Activated CD4-positive, alpha-beta T cell treated with anti-CD3 and anti-CD28 coated beads, Interleukin-2, amount 10 ng/mL, durations not matched to agents 7 days and 5 days (primary cell): ENCODE results near the gene PRUNE1. TPM values are rescaled to one million over a fixed set of nuclear protein-coding genes. Genes with fewer than 3 reads are reported as not detected.

Experiments used
- CTCF ChIA-PET: fragments of 350-600 bp; sonication (Branson Sonifier 250); formaldehyde crosslinking; loops from one replicate; lab custom pipeline; 2021; ENCODE audit warnings: antibody characterized with exemption; lab: Charles Lee
- POLR2A ChIA-PET: fragments of 350-600 bp; sonication (Branson Sonifier 250); formaldehyde crosslinking; loops from one replicate; lab custom pipeline; 2021; ENCODE audit warnings: antibody characterized with exemption; lab: Charles Lee
- DNase-seq: peaks from one replicate; pipeline ENCODE4 v3.0.0-alpha.2; 2020
- H3K27ac Mint-ChIP-seq: one replicate; pipeline ENCODE4 v1.8.0; 2021; ENCODE audit warnings: mild to moderate bottlenecking, moderate library complexity, mixed read lengths
- H3K27me3 Mint-ChIP-seq: one replicate; pipeline ENCODE4 v1.8.0; 2021; ENCODE audit warnings: mixed read lengths
- H3K36me3 Mint-ChIP-seq: one replicate; pipeline ENCODE4 v1.8.0; 2021; ENCODE audit warnings: low read depth, mixed read lengths
- H3K4me1 Mint-ChIP-seq: one replicate; pipeline ENCODE4 v1.8.0; 2021; ENCODE audit warnings: mixed read lengths
- H3K4me3 Mint-ChIP-seq: one replicate; pipeline ENCODE4 v1.8.0; 2021; ENCODE audit warnings: mild to moderate bottlenecking, moderate library complexity, mixed read lengths
- H3K9me3 Mint-ChIP-seq: one replicate; pipeline ENCODE4 v1.8.0; 2021; ENCODE audit warnings: mixed read lengths
- total RNA-seq, 2 experiments: library from RNA; stranded (reverse); gene quantifications; one replicate each; pipeline ENCODE4 v1.2.3, GENCODE V29; 2021

PRUNE1 gene
- total RNA-seq, 2 experiments from 2014 or later: 18.8 to 19.1 TPM

DNA sequence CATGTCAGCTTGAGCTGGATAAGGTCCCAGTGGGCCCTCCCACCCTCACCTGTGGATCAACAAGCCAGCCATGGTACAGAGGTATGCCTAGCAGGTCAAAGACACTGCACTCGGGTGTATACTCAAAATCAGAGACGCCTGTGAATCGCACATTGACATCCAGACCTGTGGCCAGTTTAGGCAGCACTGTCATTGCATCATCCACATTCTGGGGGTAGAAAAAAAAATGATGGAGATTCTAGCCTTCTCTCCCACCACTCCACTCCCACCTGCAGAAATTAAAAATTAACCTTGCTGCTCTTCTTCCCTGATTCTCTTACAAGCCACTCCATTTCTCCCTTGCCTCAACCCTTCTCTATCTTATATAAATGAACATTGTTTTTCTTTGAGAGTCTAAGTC is 7.8 kb upstream of the PRUNE1 start:
- ChIA-PET CTCF (interaction anchor here (2.1 kb wide), 1 partner anchor 19 kb away, joined by 15 read pairs; the partner anchor contains the start of gene ANXA9), POLR2A (no interaction called here)
- no peaks in the 10 kb centered on the region for H3K9me3 Mint-ChIP-seq
- no peaks in the 10 kb centered on the region for H3K27me3 Mint-ChIP-seq
- DNase-seq: no peak
- H3K36me3 Mint-ChIP-seq: peaks cover 42% of the 10 kb centered on the region
- H3K4me1 Mint-ChIP-seq: peaks cover 59% of the 10 kb centered on the region
- peak overlapping the region; percentile 25 for H3K27ac Mint-ChIP-seq
- H3K4me3 Mint-ChIP-seq: no peak overlapping the region

DNA sequence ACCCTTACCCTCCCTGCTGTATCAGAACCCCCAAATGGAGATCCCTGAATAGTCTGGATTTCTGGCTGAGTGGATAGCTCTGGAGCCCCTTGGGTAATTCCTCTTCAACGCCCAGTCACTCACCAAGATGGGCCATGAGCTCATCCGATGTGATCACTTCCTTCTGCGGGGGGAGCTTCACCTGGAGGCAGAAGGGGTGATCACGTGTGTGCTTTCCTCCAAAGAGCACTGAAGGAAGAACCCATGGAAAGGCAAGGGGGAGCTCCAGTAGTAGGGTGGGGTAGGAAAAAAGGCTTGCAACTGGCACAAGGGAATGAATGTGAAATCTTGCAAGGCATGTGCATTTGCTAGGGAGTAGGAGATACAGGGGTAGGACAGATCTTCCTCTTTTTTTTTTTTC is 6.6 kb upstream of the PRUNE1 start:
- Mint-ChIP-seq H3K36me3 (peaks cover 39% of the 10 kb centered on the region), H3K27me3 (no peaks in the 10 kb centered on the region), H3K9me3 (no peaks in the 10 kb centered on the region), H3K4me1 (peaks cover 62% of the 10 kb centered on the region), H3K4me3 (no peak overlapping the region), H3K27ac (peak overlapping the region; percentile 20)
- ChIA-PET CTCF (interaction anchor here (0.7 to 1.1 kb wide), 4 partner anchors 16 to 423 kb away, joined by 3 read pairs; partner anchors contain the start of gene MCL1), POLR2A (no interaction called here)
- DNase-seq: no peak

DNA sequence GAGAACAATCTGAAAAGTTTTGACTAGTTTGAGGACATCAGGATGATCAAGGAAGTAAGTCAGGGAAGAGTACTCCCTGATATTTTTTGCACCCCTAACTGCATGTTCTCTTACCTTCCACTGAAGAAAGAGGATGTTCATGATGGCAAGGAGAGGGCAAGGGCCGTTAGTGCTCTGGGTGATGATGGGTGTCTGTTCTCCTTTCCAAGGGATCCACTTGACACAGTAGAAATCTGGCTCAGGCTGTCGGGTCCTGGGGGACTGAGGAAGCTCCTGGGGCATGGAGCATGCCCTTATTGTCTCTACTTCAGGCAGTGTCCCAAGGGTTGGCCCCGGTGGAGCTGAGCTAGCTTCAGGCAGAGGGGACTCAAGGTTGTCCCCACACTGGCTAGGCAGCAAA is 6.2 kb upstream of the PRUNE1 start:
- ChIA-PET CTCF (interaction anchor here (0.7 to 0.9 kb wide), 2 partner anchors 22 to 24 kb away, joined by 3 read pairs; no protein-coding TSS in a partner anchor), POLR2A (no interaction called here)
- Mint-ChIP-seq H3K4me1 (peaks cover 67% of the 10 kb centered on the region), H3K27me3 (no peaks in the 10 kb centered on the region), H3K36me3 (peaks cover 35% of the 10 kb centered on the region), H3K9me3 (no peaks in the 10 kb centered on the region), H3K27ac (peak overlapping the region; percentile 20), H3K4me3 (no peak overlapping the region)
- no peak for DNase-seq

DNA sequence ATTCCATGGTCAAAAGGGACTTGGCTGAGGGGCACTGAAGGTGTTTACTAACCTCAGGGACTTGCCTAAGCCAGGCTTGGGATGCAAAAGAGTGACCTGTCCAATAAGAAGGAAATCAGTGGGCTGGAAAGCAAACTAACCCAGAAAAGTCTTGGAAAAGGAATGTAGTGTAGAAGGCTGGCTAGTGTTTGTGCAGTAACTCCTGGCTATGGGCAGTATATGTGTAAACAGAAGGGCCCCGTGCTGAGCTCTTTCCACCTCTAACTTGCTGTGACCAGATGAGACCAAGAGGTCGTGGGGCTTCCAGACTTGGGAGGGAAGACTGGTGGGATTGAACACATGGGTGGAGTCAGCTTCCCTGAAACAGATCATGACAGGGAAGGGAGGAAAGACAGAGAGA is 5.6 kb upstream of the PRUNE1 start:
- H3K9me3 Mint-ChIP-seq: no peaks in the 10 kb centered on the region
- no peaks in the 10 kb centered on the region for H3K27me3 Mint-ChIP-seq
- ChIA-PET CTCF (interaction anchor here (1.1 kb wide), 1 partner anchor 13 kb away, joined by 3 read pairs; no protein-coding TSS in a partner anchor), POLR2A (no interaction called here)
- no peak for DNase-seq
- H3K27ac Mint-ChIP-seq: peak overlapping the region; percentile 81
- H3K36me3 Mint-ChIP-seq: peaks cover 33% of the 10 kb centered on the region
- H3K4me3 Mint-ChIP-seq: peak overlapping the region; percentile 64
- peaks cover 73% of the 10 kb centered on the region for H3K4me1 Mint-ChIP-seq

DNA sequence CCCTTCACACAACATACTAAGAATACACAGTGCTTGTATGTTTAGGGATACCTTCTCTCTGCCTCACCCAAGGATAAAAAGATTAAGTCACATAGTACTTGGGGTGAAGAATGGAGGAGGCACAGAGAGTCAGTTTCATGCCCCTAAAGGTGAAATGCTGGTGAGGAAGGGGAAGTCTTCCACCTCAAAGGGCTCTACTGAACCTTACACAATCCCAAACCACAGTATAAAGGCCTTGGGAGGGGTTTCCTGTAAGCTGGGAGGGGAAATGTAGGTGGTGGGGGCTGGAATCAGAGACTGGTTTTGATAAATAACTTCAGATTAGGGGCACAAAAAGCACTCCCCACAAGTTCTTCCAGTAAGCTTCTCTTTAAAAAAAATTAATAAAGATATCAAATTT is 5.1 kb upstream of the PRUNE1 start:
- ChIA-PET CTCF (interaction anchor here (1.1 kb wide), 1 partner anchor 13 kb away, joined by 3 read pairs; no protein-coding TSS in a partner anchor), POLR2A (no interaction called here)
- no peaks in the 10 kb centered on the region for H3K27me3 Mint-ChIP-seq
- no peaks in the 10 kb centered on the region for H3K9me3 Mint-ChIP-seq
- peak overlapping the region; percentile 64 for H3K4me3 Mint-ChIP-seq
- peak overlapping the region; percentile 81 for H3K27ac Mint-ChIP-seq
- H3K4me1 Mint-ChIP-seq: peaks cover 78% of the 10 kb centered on the region
- peaks cover 33% of the 10 kb centered on the region for H3K36me3 Mint-ChIP-seq
- DNase-seq: no peak

DNA sequence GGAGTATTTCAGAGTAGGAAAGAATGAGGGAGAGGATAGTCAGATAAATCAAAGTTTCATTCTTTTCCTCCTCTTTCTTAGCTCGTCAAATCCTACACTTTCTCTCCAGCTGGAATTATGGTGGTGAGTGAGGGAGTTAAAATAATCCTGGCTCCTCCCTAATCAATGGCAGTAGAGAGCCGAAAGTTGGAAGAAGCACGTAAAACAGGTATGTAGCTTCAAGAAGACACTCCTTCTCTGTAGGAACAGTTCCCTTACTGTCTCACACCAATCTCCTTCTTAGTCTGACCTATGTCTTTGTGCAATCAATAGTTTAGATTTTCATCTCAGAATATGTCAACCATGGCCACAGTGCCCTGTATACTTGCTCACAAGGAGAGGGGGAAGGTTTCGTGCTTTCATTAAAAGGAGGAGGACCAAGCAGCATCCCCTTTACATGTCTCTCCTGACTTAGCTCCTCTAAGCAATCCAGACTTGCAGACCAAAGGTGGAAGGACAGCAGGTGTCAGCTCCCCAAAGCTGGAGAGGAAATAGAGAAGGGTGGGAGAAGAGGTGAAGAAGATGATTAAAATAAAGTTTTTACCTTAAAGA is 2.4 kb upstream of the PRUNE1 start:
- H3K4me1 Mint-ChIP-seq: peaks cover 87% of the 10 kb centered on the region
- H3K4me3 Mint-ChIP-seq: peak overlapping the region; percentile 98
- ChIA-PET CTCF (interaction anchor here (0.8 to 4.3 kb wide), 18 partner anchors 11 to 520 kb away, joined by 3 to 41 read pairs (median 3); partner anchors contain the start of genes ANXA9, C1orf56, CDC42SE1 and CERS2), POLR2A (no interaction called here)
- peak overlapping the region; percentile 94 for H3K27ac Mint-ChIP-seq
- no peaks in the 10 kb centered on the region for H3K27me3 Mint-ChIP-seq
- no peaks in the 10 kb centered on the region for H3K9me3 Mint-ChIP-seq
- peaks cover 16% of the 10 kb centered on the region for H3K36me3 Mint-ChIP-seq
- DNase-seq: no peak

DNA sequence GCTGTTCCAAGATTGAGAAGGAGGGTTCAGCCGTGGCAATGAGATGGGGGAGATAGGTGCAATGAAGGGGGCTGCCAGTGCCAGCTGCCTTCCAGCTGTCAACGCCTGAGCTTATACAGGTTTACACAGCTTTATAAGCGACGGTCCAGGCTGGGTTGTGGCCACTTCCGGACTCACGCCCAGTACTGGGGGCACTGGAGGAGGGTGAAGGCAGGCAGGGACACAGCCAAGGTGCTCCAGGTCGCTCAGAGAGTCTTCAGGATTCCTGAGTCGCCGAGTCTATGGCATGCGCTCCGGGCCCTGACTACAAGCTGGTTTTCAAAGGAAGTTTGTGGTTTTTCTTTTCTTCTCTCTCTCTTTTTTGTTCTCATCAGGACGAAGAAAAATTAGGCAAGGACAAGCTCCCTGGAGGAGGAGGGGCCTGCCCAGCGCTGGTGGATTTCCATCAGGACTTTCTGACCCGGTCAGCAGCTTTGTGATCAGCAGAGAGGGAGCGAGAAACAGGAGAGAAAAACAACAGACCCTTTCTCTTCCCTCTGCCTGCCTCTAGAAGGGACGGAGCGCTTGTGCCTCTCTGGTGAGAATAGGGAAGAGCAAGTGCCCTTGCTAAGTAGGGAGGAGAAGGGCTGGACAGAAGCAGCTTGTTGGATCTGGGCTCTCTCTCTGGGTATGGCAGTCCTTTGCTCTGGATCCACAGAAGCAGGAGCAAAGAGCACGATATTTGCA is 1.8 kb upstream of the PRUNE1 start, which contains the start of gene MINDY1:
MINDY1 (minus strand) TSS at position 576 of the 726 bp plus-strand sequence. CDS start 4,285 bp downstream, outside the sequence.
- Mint-ChIP-seq H3K4me1 (peaks cover 90% of the 10 kb centered on the region), H3K9me3 (no peaks in the 10 kb centered on the region), H3K4me3 (peak within 1 kb of the TSS; percentile 98), H3K27ac (peak within 1 kb of the TSS; percentile 94), H3K27me3 (no peaks in the 10 kb centered on the region), H3K36me3 (peaks cover 13% of the 10 kb centered on the region)
- DNase-seq: peak; percentile 49
- POLR2A ChIA-PET: interaction anchor here (0.9 kb wide), 1 partner anchor 33 kb away, joined by 3 read pairs; no protein-coding TSS in a partner anchor
- CTCF ChIA-PET: interaction anchor here (0.6 to 4.3 kb wide), 21 partner anchors 11 to 521 kb away, joined by 3 to 41 read pairs (median 3); partner anchors contain the start of genes ANXA9, C1orf56, CDC42SE1 and CERS2

DNA sequence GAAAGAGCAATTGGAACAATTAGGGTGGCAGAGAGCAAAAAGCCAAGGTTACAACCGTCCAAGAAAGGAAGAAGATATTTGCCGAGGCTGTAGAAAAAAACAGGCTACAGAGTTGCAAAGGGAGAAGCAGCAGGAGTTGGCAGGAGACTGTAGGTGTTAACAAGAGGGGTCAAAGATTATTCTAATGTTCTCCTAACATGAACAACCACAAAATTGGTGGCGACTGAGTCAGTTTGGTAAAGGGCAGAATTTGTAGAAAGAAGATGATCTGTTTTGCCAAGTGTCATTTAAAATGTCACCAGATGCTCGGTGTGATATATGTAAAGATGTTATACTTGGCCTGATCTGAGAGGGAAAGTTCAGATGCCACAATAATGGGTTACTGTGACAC is 401 bp upstream of the PRUNE1 start:
- H3K27me3 Mint-ChIP-seq: no peaks in the 10 kb centered on the region
- DNase-seq: no peak
- H3K36me3 Mint-ChIP-seq: peaks cover 8% of the 10 kb centered on the region
- ChIA-PET CTCF (interaction anchor here (1.2 to 4.3 kb wide), 2 partner anchors 13 to 16 kb away, joined by 3 to 41 read pairs; no protein-coding TSS in a partner anchor), POLR2A (no interaction called here)
- H3K27ac Mint-ChIP-seq: peak overlapping the region; percentile 94
- H3K4me1 Mint-ChIP-seq: peaks cover 83% of the 10 kb centered on the region
- H3K4me3 Mint-ChIP-seq: peak overlapping the region; percentile 98
- no peaks in the 10 kb centered on the region for H3K9me3 Mint-ChIP-seq

DNA sequence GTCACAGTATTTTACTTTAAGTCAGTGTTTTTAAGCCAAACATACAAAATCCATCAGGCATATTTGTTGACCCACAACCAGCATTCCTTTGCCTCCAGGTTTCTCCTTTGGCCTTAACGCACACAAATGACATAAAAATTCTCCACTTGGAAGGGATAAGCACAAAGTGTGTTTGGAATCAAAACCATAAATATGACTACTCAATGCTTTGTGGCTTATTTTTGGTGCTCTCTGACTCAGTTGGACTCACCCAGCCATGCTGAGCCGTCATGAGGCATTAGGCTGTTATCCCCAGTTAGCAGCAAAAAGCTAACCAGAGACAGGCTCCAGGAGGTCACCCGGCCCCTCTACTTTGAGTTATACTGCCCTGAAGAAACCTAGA is 948 bp downstream of the PRUNE1 start:
- H3K27me3 Mint-ChIP-seq: no peaks in the 10 kb centered on the region
- no peaks in the 10 kb centered on the region for H3K9me3 Mint-ChIP-seq
- peaks cover 71% of the 10 kb centered on the region for H3K4me1 Mint-ChIP-seq
- peak overlapping the region; percentile 94 for H3K27ac Mint-ChIP-seq
- no peak for DNase-seq
- POLR2A ChIA-PET: no interaction called here
- CTCF ChIA-PET: no interaction called here
- H3K36me3 Mint-ChIP-seq: peaks cover 10% of the 10 kb centered on the region
- peak overlapping the region; percentile 98 for H3K4me3 Mint-ChIP-seq

DNA sequence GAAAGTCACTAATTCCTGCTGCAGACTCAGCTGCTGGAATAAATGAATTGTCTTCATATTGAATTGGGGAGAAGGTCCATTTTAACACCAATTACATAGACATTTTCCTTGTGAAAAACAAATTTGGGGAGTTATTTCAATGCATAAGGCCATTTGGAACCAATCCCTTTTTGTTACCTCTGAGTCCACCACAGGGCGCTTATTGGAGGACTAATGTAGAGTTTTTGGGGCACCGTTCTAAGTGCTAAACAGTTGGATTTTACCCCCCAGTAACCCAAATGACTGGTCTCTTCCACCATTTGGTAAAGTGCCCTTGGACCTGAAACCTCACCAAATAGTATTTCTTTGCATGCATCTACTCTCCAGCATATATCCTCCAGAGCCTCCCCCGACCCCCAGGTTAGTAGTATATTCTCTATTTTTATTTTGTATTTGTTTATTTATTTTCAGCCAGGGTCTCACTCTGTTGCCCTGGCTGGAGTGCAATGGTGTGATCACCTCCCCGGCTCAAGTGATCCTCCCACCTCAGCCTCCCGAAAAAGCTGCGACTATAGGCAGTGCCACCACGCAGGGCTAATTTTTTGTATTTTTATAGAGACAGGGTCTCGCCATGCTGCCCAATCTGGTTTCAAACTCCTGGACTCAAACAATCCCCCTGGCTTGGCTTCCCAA is 1.6 kb downstream of the PRUNE1 start:
- DNase-seq: no peak
- H3K9me3 Mint-ChIP-seq: no peaks in the 10 kb centered on the region
- H3K36me3 Mint-ChIP-seq: peaks cover 10% of the 10 kb centered on the region
- H3K4me3 Mint-ChIP-seq: peak overlapping the region; percentile 98
- peaks cover 67% of the 10 kb centered on the region for H3K4me1 Mint-ChIP-seq
- POLR2A ChIA-PET: no interaction called here
- CTCF ChIA-PET: interaction anchor here (0.6 to 1.3 kb wide), 2 partner anchors 38 to 242 kb away, joined by 3 to 5 read pairs; partner anchors contain the start of gene C1orf56
- H3K27me3 Mint-ChIP-seq: no peaks in the 10 kb centered on the region
- H3K27ac Mint-ChIP-seq: no peak overlapping the region

DNA sequence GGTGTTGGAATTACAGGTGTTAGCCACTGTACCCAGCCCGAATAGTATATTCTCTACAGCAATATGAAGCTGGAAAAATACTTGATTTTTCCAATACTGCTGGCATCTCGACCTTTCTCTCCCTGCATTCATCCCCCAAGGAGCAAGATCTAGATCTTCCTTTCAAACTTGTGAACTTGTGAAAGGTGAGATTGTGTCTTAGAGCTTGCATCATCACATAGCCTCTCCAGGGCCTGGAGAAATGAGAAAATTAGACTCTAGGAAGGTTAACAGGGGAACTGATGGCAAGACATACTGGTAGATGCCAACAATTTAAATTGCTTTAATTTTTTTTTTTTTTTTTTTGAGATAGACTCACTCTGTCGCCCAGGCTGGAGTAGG is 2.1 kb downstream of the PRUNE1 start:
- ChIA-PET CTCF (interaction anchor here (0.6 to 1.3 kb wide), 2 partner anchors 38 to 241 kb away, joined by 3 to 5 read pairs; partner anchors contain the start of gene C1orf56), POLR2A (interaction anchor here (0.6 kb wide), 1 partner anchor 653 kb away, joined by 11 read pairs; no protein-coding TSS in a partner anchor)
- no peak for DNase-seq
- H3K4me1 Mint-ChIP-seq: peaks cover 64% of the 10 kb centered on the region
- no peaks in the 10 kb centered on the region for H3K9me3 Mint-ChIP-seq
- H3K36me3 Mint-ChIP-seq: peaks cover 10% of the 10 kb centered on the region
- no peak overlapping the region for H3K4me3 Mint-ChIP-seq
- no peaks in the 10 kb centered on the region for H3K27me3 Mint-ChIP-seq
- no peak overlapping the region for H3K27ac Mint-ChIP-seq
